ENCODE results near the gene DDIT3. TPM values are rescaled to one million over a fixed set of nuclear protein-coding genes. Genes with fewer than 3 reads are reported as not detected.
A peak's percentile ranks its signal among the peaks of the same experiment; 100 is the strongest.
"Not testable (repeated sequence)": the region's sequence is repeated elsewhere in the genome, so short reads cannot be mapped to it uniquely, and the experiment has no call there.

The DDIT3 gene
- total RNA-seq, 4 donors from 2014 or later, result 27.6 to 58.2 (median 41.6) TPM

DNA sequence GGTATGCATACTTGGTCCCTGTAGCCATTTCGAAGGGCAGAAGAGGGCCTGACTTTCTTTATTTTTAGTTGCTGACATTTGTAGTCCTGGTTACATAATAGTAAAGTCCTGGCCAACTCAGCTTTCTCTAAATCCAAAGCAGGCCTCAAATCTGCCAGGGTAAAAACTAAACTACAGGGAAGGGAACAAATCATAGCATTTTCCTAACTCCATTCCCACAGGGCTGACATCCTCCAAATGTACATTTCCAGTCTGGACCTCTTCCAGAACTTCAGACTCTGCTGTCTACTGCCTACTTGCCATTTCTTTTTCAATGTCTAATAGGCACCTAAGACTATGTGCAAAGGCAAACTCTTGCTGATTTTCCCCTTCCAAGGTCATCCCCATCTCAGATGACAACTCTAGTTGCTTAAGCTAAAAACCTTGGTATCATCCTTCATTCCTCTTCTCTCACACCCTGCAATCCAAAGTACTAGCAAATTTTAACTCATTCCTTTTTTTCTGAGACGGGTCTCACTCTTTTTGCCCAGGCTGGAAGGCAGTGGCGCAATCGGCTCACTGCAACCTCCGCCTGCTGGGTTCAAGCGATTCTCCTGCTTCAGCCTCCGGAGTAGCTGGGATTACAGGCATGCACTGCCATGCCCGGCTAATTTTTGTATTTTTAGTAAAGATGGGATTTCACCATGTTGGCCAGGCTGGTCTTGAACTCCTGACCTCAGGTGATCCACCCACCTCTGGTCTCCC lies 2.0 kb downstream of the DDIT3 start:
- WGBS, 2 donors, result 59 to 60% methylated on average over 8 of the region's 8 CpGs
- intact Hi-C loops (cut with DNase I; ENCODE audit: low total_unique reads), result loop anchor here (5.0 kb wide), 1 partner anchor 1491 kb away; no protein-coding TSS in a partner anchor
- TF ChIP-seq POLR2A (IDR thresholded peaks at IDR 0.05) (no peak), CTCF (IDR thresholded peaks at IDR 0.05) (no peak)
- no peak for DNase-seq (ENCODE audit: low spot score in 2 of 2)
- no peak overlapping the region for H3K4me3 ChIP-seq (ENCODE audit: low read depth, poor library complexity, severe bottlenecking)

DNA sequence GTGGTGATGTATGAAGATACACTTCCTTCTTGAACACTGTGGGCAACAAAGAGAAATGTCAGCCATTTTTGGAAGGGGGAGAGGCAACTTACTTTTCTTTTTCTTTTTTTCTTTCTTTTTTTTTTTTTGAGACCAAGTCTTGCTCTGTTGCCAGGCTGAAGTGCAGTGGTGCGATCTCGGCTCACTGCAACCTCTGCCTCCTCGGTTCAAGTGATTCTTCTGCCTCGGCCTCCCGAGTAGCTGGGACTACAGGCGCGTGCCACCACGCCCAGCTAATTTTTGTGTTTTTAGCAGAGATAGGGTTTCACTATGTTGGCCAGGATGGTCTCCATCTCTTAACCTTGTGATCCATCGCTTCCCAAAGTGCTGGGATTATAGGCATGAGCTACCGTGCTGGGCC lies 2.6 kb downstream of the DDIT3 start:
- intact Hi-C loops (cut with DNase I; ENCODE audit: low total_unique reads), result loop anchor here (5.0 kb wide), 1 partner anchor 1490 kb away; no protein-coding TSS in a partner anchor
- H3K4me3 ChIP-seq (ENCODE audit: low read depth, poor library complexity, severe bottlenecking); DNase-seq (ENCODE audit: low spot score in 2 of 2): not testable (repeated sequence)
- 78 to 81% methylated on average over 10 of the region's 10 CpGs for WGBS, 2 donors

DNA sequence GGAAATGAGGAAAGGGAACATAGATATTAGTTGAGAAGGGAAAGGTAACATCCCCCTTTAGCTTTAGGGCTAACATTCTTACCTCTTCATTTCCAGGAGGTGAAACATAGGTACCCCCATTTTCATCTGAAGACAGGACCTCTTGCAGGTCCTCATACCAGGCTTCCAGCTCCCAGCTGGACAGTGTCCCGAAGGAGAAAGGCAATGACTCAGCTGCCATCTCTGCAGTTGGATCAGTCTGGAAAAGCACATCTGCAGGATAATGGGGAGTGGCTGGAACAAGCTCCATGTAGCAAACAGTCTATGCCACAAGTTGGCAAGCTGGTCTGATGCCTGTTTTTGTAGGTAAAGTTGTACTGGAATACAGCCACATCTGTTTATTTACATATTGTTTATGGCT lies 3.1 kb downstream of the DDIT3 start:
- TF ChIP-seq CTCF (IDR thresholded peaks at IDR 0.05) (no peak), POLR2A (IDR thresholded peaks at IDR 0.05) (no peak)
- DNase-seq (ENCODE audit: low spot score in 2 of 2), result peak in 1 of 2 donors; percentile 49
- intact Hi-C loops (cut with DNase I; ENCODE audit: low total_unique reads), result loop anchor here (5.0 kb wide), 1 partner anchor 1490 kb away; no protein-coding TSS in a partner anchor
- 0 to 21% methylated on average over 1 of the region's 1 CpG for WGBS, 2 donors
- no peak overlapping the region for H3K4me3 ChIP-seq (ENCODE audit: low read depth, poor library complexity, severe bottlenecking)

DNA sequence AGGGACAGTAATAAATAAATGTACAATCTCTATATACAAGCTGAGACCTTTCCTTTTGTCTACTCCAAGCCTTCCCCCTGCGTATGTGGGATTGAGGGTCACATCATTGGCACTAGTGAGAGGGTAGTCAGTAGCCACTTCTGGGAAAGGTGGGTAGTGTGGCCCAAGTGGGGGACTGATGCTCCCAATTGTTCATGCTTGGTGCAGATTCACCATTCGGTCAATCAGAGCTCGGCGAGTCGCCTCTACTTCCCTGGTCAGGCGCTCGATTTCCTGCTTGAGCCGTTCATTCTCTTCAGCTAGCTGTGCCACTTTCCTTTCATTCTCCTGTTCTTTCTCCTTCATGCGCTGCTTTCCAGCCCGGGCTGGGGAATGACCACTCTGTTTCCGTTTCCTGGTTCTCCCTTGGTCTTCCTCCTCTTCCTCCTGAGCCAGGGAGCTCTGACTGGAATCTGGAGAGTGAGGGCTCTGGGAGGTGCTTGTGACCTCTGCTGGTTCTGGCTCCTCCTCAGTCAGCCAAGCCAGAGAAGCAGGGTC lies 3.6 kb downstream of the DDIT3 start:
- intact Hi-C loops (cut with DNase I; ENCODE audit: low total_unique reads), result loop anchor here (5.0 kb wide), 1 partner anchor 1489 kb away; no protein-coding TSS in a partner anchor
- WGBS, 2 donors, result 87 to 88% methylated on average over 11 of the region's 11 CpGs
- no peak overlapping the region for H3K4me3 ChIP-seq (ENCODE audit: low read depth, poor library complexity, severe bottlenecking)
- no peak for DNase-seq (ENCODE audit: low spot score in 2 of 2)
- TF ChIP-seq POLR2A (IDR thresholded peaks at IDR 0.05) (no peak), CTCF (IDR thresholded peaks at IDR 0.05) (no peak)

GRCh38 chr12:57515934-57516541 lies 4.3 kb downstream of the DDIT3 start:
- H3K4me3 ChIP-seq (ENCODE audit: low read depth, poor library complexity, severe bottlenecking), result no peak overlapping the region
- WGBS, 2 donors, result 82 to 83% methylated on average over 11 of the region's 11 CpGs
- intact Hi-C loops (cut with DNase I; ENCODE audit: low total_unique reads), result loop anchor here (5.0 kb wide), 1 partner anchor 1489 kb away; no protein-coding TSS in a partner anchor
- TF ChIP-seq POLR2A (IDR thresholded peaks at IDR 0.05) (no peak), CTCF (IDR thresholded peaks at IDR 0.05) (no peak)
- DNase-seq (ENCODE audit: low spot score in 2 of 2), result no peak

GRCh38 chr12:57515408-57515933 lies 4.8 kb downstream of the DDIT3 start:
- H3K4me3 ChIP-seq (ENCODE audit: low read depth, poor library complexity, severe bottlenecking), result no peak overlapping the region
- no peak for TF ChIP-seq POLR2A (IDR thresholded peaks at IDR 0.05)
- TF ChIP-seq CTCF (IDR thresholded peaks at IDR 0.05), result no peak
- intact Hi-C loops (cut with DNase I; ENCODE audit: low total_unique reads), result loop anchor here (5.0 kb wide), 1 partner anchor 1488 kb away; no protein-coding TSS in a partner anchor
- no peak for DNase-seq (ENCODE audit: low spot score in 2 of 2)
- WGBS, 2 donors, result 62 to 64% methylated on average over 3 of the region's 3 CpGs
